C4-2B (cell line): ENCODE measurements around the gene WDR87.

Experiments used
- H3K27ac ChIP-seq: fragments of 450-650 bp; 2 replicates; pipeline ENCODE4 v1.5.1; 2017
- ZFX ChIP-seq: fragments of 450-650 bp; IDR thresholded peaks from 2 replicates; pipeline ENCODE4 v1.6.1; 2017
- TF ChIP-seq, protein P1 (sequence below): fragments of 450-650 bp; conservative IDR thresholded peaks from 2 replicates; pipeline ENCODE4 v1.5.1; 2017; ENCODE audit warnings: mild to moderate bottlenecking

Gene WDR87

DNA sequence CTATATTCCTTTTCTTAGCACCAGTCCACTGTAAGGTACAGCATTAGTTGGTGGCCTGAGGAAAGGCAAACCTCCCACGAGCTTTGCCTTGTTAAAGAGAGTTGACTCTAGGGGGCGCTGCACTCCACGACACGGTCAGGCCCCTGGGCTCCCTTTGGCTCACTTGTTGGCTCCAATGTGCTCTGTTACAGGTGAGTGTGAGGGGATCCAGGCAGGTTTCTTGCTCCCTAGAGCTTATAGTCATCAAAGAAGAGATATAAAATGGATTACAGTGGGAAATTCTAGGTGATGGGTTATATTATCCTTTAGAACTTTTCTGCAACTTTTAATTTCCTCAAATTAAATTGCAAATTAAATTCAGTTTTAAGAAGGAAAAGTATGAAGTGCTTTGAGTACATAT lies 3.7 kb downstream of the WDR87 start:
- H3K27ac ChIP-seq: no peak overlapping the region
- TF ChIP-seq, protein P1, sequence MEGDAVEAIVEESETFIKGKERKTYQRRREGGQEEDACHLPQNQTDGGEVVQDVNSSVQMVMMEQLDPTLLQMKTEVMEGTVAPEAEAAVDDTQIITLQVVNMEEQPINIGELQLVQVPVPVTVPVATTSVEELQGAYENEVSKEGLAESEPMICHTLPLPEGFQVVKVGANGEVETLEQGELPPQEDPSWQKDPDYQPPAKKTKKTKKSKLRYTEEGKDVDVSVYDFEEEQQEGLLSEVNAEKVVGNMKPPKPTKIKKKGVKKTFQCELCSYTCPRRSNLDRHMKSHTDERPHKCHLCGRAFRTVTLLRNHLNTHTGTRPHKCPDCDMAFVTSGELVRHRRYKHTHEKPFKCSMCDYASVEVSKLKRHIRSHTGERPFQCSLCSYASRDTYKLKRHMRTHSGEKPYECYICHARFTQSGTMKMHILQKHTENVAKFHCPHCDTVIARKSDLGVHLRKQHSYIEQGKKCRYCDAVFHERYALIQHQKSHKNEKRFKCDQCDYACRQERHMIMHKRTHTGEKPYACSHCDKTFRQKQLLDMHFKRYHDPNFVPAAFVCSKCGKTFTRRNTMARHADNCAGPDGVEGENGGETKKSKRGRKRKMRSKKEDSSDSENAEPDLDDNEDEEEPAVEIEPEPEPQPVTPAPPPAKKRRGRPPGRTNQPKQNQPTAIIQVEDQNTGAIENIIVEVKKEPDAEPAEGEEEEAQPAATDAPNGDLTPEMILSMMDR: peak; percentile 93
- TF ChIP-seq ZFX: no peak

- no peak for TF ChIP-seq ZFX
- TF ChIP-seq, protein P1: no peak
- no peak overlapping the region for H3K27ac ChIP-seq
These were observed 6.4 kb downstream of the WDR87 start for GRCh38 chr19:37899966-37900365.

DNA sequence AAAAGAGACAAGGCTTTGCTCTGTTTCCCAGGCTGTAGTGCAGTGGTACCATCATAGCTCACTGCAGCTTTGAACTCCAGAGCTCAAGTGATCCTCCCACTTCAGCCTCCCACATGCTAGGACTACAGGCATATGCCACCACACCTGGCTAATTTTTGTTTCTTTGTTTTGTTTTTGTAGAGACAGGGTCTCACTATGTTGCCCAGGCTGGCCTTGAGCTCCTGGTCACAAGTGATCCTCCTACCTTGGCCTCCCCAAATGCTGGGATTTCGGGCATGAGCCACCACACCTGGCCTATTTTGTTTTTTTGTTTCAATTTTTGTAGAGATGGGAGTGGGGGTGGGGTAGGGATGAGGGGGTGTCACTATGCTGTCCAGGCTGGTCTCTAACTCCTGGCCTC lies 6.9 kb downstream of the WDR87 start:
- H3K27ac ChIP-seq: no peak overlapping the region
- no peak for TF ChIP-seq ZFX
- TF ChIP-seq, protein P1: no peak

DNA sequence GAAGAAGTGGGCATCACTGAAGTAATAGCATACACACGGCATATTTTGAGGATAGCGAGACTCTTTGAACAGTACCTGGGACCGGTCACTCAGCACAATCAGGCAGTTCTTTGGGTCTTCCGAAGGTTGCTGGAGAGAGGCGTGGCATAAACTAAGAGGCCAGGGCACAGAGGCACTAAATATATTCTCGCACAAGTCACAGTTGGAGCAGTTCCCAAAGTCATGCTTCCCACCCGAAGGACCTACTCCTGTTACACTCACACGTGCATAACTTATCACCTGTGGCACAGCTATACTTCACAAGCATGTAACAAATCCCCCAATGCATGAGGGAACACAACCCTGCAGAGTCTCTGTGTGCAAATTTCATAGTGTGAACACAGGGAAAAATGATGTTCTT lies 10.2 kb downstream of the WDR87 start:
- H3K27ac ChIP-seq: no peak overlapping the region
- no peak for TF ChIP-seq ZFX
- TF ChIP-seq, protein P1: no peak

DNA sequence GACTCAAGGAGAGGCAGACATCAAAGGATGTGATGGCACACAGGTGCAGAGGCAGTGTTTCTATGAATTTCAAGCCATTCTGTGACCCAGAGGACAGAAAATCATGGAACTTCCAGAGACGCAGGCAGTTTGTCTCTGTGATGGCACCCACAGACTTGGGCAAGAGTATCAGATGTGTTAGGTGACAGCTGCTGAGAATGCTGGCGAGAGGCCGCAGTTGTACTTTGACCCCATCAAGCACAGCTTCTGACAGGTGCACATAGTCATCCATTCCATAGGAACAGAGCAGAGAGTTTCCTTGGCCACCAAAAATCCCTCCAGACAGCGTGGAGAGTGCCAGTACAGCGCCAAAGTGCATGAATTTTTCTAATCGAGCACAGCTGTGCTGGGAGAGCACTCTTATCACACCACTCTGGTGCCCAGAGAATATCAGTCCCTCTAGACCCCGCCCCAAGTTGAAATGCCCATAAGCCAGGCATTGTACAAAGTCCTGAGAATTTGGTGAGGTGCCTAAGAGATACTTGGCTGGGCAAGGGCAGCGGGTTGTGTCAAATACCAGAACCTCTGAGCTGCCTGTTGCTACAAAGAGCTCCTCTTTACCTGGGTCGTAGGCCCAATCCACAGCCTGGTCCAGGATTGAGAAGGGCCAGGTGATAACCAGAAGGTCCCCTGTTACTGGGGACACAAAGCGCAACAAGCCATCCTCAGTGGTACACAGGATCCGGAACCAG lies 12.4 kb downstream of the WDR87 start:
- no peak overlapping the region for H3K27ac ChIP-seq
- TF ChIP-seq, protein P1: no peak
- no peak for TF ChIP-seq ZFX

GRCh38 chr19:37886571-37886970 lies 19.8 kb downstream of the WDR87 start:
- TF ChIP-seq ZFX: no peak
- TF ChIP-seq, protein P1: no peak
- no peak overlapping the region for H3K27ac ChIP-seq

GRCh38 chr19:37885392-37885791 lies 21.0 kb downstream of the WDR87 start:
- H3K27ac ChIP-seq: no peak overlapping the region
- TF ChIP-seq, protein P1: no peak; the same call in 1 of the 2 replicates
- no peak for TF ChIP-seq ZFX
